ENCODE data around the gene NOC4L.
A peak's percentile ranks its signal among the peaks of the same experiment; 100 is the strongest.
"Not testable (repeated sequence)": the region's sequence is repeated elsewhere in the genome, so short reads cannot be mapped to it uniquely, and the experiment has no call there.

The NOC4L gene

GRCh38 chr12:132124766-132125425, 19.4 kb upstream of the NOC4L start:
- no peak for DNase-seq

DNA sequence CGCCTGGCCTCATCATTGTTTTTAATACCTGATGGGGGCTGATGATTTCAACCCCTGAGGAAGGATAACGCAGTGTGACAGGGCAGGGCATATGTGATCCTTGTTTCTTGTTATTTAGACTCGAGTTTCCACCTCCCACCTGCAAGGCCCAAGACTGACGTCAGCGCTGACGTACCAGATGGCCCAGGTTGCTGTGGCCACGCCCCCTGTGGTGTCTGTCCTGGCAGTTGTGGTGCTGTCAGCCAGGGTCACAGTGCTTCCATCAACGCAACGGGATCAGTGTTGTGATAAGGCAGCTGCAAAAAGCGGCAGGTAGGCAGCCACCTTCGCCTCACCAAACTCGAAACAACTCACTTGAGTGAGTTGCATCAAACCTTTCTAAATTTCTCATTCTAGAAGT, 18.5 kb upstream of the NOC4L start:
- no peak for DNase-seq

- no peak for DNase-seq
Measured at GRCh38 chr12:132127041-132127440, 17.2 kb upstream of the NOC4L start.

- DNase-seq = no peak
Measured at GRCh38 chr12:132129007-132129406, 15.2 kb upstream of the NOC4L start.

- DNase-seq = no peak
Measured at GRCh38 chr12:132130690-132131089, 13.6 kb upstream of the NOC4L start.

DNA sequence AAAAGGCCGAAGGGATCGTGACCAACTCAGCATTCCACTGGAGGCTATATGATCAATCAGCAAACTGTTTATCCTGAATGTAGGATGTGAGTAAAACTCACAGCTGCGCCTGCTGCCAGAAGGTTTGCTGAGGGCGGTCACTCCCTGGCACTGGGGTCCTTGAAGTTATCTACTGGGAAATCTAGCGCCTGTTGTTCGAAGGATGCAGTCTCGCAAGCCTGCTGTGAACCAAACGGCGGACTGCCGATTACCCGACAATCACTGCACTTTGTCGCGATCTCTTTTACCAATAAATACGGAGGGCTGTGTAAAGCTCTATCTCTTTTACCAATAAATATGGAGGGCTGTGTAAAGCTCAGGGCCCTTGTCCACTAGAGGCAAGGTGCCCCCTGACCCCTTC, 13.0 kb upstream of the NOC4L start:
- DNase-seq = no peak

DNA sequence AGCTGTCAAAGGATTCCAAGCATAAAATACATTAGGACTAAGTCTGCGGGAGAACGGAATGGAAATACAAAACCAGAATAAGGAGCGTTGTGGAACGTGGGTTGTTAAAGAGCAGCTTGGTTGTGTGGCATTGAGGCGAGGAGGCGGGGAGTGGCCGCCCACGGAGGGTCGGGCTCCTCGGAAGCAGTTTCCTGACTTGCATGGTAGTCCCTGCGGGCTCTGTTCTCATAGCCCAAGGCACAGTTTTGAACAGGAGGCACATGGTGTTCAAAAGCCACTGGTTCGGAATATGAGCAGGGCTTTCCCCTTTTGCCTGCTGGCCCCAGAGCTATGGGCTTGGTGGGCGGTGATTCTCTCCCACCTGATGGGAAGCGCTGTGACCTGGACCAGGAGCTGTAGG, 12.3 kb upstream of the NOC4L start:
- no peak for DNase-seq

GRCh38 chr12:132132609-132133430, 11.4 kb upstream of the NOC4L start:
- no peak for DNase-seq

- peak; percentile 44 for DNase-seq
Measured at GRCh38 chr12:132133952-132134652, 10.2 kb upstream of the NOC4L start.

DNA sequence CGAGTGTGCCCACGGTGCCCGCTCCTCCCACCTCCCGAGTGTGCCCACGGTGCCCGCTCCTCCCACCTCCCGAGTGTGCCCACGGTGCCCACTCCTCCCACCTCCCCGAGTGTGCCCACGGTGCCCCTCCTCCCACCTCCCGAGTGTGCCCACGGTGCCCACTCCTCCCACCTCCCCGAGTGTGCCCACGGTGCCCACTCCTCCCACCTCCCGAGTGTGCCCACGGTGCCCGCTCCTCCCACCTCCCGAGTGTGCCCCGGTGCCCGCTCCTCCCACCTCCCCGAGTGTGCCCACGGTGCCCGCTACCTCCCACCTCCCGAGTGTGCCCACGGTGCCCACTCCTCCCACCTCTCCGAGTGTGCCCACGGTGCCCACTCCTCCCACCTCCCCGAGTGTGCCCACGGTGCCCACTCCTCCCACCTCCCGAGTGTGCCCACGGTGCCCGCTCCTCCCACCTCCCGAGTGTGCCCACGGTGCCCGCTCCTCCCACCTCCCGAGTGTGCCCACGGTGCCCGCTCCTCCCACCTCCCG, 9.5 kb upstream of the NOC4L start:
- not testable (repeated sequence) for DNase-seq

DNA sequence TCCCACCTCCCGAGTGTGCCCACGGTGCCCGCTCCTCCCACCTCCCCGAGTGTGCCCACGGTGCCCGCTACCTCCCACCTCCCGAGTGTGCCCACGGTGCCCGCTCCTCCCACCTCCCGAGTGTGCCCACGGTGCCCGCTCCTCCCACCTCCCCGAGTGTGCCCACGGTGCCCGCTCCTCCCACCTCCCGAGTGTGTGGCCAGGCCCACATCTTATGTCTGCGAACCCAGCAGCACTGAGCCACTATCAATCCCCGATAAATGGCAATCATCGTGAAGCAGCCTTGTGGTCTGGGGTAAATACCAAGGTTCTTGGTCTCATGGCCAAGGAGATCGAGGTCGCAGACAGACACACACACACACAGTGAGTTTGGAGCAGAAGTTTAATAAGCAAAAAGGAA, 8.0 kb upstream of the NOC4L start:
- not testable (repeated sequence) for DNase-seq

DNA sequence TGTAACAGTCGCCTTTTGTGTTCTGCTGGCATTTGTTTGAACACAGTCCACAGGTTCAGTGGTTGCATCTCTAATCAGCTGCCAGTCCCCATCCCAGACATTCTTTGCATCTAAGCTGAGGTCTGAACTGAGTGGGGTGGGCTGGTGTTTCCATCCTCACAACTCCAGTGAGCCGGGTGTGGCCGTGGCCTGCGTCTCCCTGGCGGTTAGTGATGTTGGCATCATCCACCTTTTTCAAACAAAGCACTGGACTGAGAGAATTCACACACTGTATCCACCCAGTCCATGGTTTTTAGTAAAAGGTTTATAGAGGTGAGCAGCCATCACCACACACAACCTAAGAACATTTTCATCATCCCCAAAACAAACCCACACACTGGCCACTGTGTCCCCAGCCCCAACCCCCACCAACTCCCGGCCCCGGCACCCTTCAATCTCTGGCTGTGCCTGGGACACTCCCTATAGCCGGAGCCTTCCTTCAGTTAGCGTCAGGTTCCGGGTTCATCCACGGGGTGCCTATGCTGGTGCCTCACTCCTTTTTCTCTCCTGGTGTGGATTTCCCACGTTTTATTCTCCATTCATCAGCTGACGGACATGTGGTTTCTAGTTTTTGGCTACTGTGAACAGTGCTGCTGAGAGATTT, 6.7 kb upstream of the NOC4L start:
- no peak for DNase-seq

DNA sequence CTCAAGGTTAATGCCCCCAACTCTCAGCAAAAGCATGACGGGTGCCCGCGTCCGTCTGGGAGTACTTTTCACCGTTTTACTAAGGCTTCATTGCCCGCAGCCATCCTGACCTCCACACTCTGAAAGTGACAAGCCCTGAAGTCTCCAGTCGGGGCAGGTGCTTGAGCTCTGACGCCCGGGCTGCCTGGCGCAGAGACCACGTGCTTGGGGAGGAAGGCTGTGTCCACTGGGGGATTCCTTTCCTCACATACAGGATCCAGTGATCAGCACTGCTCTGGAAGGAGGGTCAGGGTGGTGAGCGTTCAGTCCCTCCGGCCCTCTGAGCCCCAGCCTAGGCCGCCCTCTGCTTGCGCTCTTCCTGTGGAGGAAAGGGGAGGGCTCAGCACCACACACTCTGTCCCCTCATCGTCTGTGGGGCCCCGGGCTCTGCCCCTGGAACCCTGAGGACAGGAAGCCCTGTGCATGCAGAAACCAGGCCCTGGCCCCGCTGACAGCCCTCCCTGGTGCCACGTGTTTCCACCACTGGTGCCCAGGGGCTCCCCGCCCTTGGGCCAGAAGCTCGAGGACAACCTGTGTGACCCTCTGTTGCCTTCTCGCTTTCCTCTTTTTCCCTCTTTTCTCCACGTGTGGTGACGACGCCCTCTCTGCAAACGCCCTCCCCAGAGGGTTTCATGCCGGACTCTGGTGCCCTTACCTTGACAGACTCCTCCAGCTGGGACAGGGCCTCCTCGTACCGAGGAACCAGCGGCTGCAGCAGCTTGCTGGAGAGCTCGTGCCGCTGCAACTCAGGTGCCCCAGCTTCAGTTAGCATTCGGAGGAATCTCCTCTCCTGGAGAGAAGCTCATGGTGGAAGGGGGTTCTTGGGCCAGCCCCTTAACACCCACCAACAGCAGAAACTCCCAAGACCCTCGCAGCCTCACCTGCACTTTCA, 5.1 kb upstream of the NOC4L start:
- DNase-seq = no peak

- DNase-seq = no peak
Measured at GRCh38 chr12:132139912-132140311, 4.3 kb upstream of the NOC4L start.

GRCh38 chr12:132140501-132140900, 3.8 kb upstream of the NOC4L start:
- no peak for DNase-seq

GRCh38 chr12:132140918-132141841, 3.1 kb upstream of the NOC4L start:
- no peak for DNase-seq

DNA sequence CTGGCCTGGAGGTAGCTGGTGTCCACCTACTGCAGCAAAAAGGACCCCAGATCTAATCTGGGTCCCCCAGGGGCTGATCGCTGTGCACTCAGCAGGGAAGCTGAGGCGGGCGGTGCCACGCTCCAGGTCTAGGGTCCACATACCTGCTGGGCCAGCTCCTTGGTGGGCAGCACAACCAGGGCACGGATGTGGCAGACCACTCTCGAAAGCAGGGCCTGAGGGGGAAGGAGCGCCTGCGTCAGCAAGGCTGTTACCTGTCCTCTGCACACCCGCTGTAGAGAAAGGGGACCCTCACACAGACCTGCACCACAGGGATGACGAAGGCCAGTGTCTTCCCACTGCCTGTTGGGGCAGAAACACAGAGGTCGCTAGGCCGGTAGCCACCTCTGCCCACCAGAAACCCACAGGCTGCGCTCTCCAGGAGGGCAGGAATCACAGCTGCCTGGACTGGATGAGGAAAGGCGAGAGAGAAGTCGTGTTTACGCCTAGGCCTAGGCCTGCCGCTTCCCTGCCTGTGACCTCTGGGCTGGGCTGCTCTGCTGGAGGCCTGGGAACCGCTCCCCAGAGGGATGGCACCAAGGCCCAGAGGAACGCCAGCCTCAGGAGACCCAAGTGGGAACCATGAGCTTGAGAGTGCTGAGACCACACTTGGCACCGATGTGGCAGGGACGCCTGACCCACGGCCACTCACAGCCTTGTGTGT, 2.1 kb upstream of the NOC4L start:
- DNase-seq = no peak

DNA sequence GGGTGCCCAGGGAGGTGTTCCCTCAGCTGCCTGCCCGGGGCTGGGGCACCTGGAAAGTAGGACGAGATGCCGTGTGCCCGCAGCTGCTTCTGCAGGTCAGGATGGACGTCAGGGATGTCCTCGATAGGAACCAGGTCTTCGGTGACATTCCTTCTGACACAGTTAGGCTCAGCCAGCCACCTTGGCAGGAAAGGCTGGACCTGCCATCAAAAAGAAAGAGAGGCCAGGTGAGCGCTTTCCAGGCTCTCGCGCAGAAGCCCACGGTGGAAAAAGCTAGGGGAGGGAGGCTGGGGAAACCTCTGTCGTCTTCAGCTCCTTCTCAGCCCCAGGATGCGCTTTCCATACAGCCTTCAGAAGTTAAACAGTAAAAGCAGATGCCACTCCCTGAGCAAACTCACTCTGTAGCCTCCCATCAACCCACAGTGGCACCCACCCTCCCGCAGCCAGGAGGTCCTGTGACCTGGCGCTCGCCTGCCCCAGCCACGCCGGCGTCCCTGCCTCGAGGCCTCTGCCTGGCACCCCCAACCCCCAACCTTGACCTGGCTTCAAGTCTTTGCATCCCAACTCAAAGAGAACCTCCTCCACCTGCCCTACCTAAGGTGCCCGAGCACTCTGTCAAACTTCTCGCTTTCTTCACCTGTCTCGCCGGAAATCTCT, 1.4 kb upstream of the NOC4L start:
- no peak for DNase-seq

DNA sequence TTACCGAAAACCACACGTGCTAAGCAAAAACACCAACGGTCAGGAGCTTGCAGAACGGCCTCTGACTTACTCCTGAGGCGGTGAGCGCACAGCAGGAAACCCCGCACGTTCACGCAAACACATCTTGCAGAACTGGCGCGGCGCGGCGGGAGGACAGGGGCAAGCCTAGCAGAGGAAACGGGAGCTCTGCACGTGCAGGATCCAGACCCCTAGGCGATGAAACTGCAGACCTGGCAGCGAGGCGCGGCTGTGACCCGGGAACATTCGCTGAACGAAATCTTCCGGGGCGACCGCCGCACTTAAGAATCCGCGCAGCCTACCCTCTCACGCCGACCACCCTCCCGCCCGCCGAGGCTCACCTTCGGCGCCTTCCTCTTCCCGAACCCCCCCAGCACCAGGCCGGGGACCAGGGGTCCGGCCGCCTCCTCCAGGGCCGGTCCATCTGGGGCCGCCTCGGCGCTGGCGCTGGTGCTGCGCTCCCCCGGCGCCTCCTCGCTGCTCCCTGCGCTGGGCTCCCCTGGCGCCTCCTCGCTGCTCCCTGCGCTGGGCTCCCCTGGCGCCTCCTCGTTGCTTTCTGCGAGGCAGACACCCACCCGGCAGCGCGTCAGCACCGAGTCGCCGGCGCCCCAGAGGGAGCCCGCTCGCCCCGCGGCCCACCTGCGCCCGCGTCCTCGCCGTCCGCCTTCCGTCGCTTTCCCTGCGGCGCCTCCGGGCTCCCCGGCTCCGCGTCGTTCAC, 753 bp upstream of the NOC4L start:
- DNase-seq = no peak

Data from NCI-H2029 (cell line).